ENCODE measurements around the gene ACTL10.
A peak's percentile ranks its signal among the peaks of the same experiment; 100 is the strongest.

The ACTL10 gene

DNA sequence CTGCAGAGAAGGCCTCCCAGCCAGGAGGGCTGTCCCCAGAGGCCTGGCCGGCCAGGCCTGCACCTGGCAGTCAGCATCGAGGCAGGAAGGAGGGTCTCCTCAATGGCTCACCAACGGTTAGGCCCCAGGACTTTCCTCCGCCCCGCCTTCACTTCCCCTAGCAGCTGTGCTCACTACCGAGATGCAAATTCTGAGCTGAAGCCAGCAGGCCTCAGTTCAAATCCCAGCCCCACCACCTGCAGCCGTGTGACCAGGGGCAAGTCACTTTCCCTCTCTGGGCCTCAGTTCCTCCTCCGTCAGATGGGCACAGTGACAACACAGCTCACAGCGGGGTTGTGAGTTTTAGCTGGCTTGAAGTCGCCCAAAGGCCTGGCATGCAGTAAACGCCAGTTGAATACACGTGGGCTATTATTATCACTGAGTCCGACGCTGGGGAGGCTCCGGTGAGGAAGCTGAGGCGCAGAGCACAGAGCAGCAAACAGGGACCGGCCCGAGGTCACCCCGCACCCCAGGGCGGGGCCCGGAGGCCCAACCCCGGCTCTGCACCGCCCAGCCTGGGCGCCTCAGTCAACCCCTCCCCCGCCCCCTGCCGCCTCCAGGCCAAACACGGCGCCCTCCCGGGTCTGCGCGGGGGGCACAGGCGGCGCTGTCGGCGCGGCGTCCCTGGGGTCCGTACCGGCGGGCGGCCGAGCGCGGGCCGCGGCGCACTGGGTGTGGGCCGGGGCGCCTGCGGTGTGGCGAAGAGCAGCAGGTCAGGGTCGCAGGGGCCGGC is 18.8 kb downstream of the ACTL10 start:
- TF ChIP-seq CTCF (IDR thresholded peaks at IDR 0.05; ENCODE audit: low read depth, low read length, missing control alignments) = no peak
- DNase-seq (ENCODE audit: extremely low read depth, low read depth) = no peak
- peak overlapping the region; percentile 54 for H3K4me3 ChIP-seq (replicated peaks; ENCODE audit: low read depth, low read length)

- TF ChIP-seq CTCF (IDR thresholded peaks at IDR 0.05; ENCODE audit: low read depth, low read length, missing control alignments) = peak; percentile 21
- peak within 1 kb of the TSS; percentile 54 for H3K4me3 ChIP-seq (replicated peaks; ENCODE audit: low read depth, low read length)
- peak; percentile 52 for DNase-seq (ENCODE audit: extremely low read depth, low read depth)
Measured at GRCh38 chr20:33686100-33686983, 19.6 kb downstream of the ACTL10 start, which contains the start of gene E2F1. TSS of gene E2F1 (minus strand) at chr20:33686385. CDS start at chr20:33686264, 121 bp downstream.

DNA sequence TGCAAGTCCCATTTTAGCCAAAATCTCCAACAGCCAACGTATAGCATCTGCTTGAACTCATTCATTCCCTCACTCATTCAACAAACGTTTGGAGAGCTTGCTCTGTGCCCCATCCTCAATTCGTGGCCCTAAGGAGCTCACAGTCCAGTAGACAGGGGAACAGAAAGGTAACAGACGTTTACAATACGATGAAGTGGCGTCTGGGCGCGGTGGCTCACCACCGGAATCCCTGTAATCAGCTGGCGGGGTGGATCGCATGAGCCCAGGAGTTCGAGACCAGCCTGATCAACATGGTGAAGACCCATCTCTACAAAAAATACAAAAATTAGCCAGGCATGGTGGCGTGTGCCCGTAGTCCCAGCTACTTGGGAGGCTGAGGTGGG is 20.2 kb downstream of the ACTL10 start:
- no peak for TF ChIP-seq CTCF (IDR thresholded peaks at IDR 0.05; ENCODE audit: low read depth, low read length, missing control alignments)
- peak overlapping the region; percentile 27 for H3K4me3 ChIP-seq (replicated peaks; ENCODE audit: low read depth, low read length)
- no peak for DNase-seq (ENCODE audit: extremely low read depth, low read depth)

DNA sequence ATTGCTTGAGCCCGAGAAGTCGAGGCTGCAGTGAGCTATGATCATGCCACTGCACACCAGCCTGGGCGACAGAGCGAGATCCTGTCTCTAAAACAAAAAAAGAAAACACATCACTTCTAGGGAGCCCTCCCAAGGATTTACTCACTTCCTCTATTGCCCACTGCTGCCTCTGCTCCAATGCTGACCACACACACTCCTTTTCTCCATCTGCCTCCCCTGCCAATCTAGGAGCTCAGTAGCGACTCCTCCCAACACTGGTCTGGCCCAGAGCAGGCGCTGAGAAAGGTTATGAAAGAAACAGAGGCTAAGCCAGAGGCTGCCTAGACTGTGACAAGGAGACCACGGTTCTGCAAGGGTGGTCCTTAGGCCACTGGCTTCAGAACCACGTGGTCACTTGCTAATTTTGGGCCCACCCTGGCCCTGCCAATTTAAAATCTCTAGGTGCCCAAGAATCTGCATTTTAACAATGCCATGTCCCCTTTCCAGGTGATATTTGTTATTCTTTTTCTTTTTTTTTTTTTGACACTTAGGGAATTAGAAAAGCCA is 20.7 kb downstream of the ACTL10 start:
- no peak for TF ChIP-seq CTCF (IDR thresholded peaks at IDR 0.05; ENCODE audit: low read depth, low read length, missing control alignments)
- DNase-seq (ENCODE audit: extremely low read depth, low read depth) = no peak
- H3K4me3 ChIP-seq (replicated peaks; ENCODE audit: low read depth, low read length) = no peak overlapping the region

- no peak for TF ChIP-seq CTCF (IDR thresholded peaks at IDR 0.05; ENCODE audit: low read depth, low read length, missing control alignments)
- no peak for DNase-seq (ENCODE audit: extremely low read depth, low read depth)
- no peak overlapping the region for H3K4me3 ChIP-seq (replicated peaks; ENCODE audit: low read depth, low read length)
Measured at GRCh38 chr20:33687993-33688937, 21.5 kb downstream of the ACTL10 start.

DNA sequence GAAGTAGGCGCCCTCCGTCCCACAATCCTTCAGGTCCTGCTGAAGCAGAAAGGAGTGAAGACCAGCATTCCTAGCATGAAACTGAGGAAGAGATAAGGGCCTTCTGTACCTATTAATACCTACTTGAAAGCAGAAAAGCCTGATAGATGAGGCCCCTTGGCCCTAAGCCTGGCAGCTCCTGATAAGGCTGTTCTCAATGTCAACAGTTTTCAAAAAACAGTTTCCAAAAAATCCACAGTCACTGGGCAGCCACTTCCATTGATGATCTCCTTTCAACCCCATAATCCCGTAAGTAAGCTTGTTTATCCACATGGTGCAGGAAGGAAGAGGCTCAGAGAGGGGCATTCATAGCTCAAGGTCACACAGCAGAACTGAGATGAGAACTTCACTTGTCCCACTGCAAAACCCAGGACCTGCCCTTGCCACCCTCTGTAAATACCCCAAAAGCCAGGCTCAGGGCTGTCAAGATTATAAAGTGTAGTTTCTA is 22.2 kb downstream of the ACTL10 start:
- no peak for TF ChIP-seq CTCF (IDR thresholded peaks at IDR 0.05; ENCODE audit: low read depth, low read length, missing control alignments)
- DNase-seq (ENCODE audit: extremely low read depth, low read depth) = no peak
- no peak overlapping the region for H3K4me3 ChIP-seq (replicated peaks; ENCODE audit: low read depth, low read length)
